SU-DHL-6 (cell line): ENCODE results near the gene VWA1.

ENCODE experiments used
- CTCF ChIP-seq: fragments of 200-600 bp; sonication (generic); IDR thresholded peaks from one replicate; pipeline ENCODE4 v1.5.1; 2017; ENCODE audit warnings: antibody characterized with exemption, mild to moderate bottlenecking, low read length, moderate library complexity; ENCODE audit not compliant: insufficient read depth, poor library complexity, severe bottlenecking
- EZH2phosphoT487 ChIP-seq: fragments of 200-600 bp; sonication (generic), shearing (Covaris generic); conservative IDR thresholded peaks from 2 replicates; pipeline ENCODE4 v1.6.1; 2018; ENCODE audit warnings: mild to moderate bottlenecking, antibody characterized with exemption, low read length, moderate library complexity, mixed read lengths

- no peak for TF ChIP-seq CTCF
- no peak for TF ChIP-seq EZH2phosphoT487
These were observed 29.2 kb upstream of the VWA1 start for GRCh38 chr1:1406101-1406820.
